GM18858 (cell line): ENCODE results near the gene ASF1B.

Source experiments
- ATAC-seq: cut with Tn5 transposase; IDR thresholded peaks from one replicate; pipeline ENCODE4 v1.9.1; 2021; ENCODE audit not compliant: unreplicated experiment

The ASF1B gene

GRCh38 chr19:14138576-14139265, 2.3 kb upstream of the ASF1B start:
- no peak for ATAC-seq

GRCh38 chr19:14135985-14136508, 342 bp downstream of the ASF1B start:
- ATAC-seq = no peak

- ATAC-seq = no peak
Measured at GRCh38 chr19:14135355-14135754, 1.0 kb downstream of the ASF1B start.

GRCh38 chr19:14127929-14128509, 8.4 kb downstream of the ASF1B start:
- ATAC-seq = no peak

- no peak for ATAC-seq
Measured at GRCh38 chr19:14127176-14127575, 9.2 kb downstream of the ASF1B start.

- no peak for ATAC-seq
Measured at GRCh38 chr19:14122924-14123323, 13.5 kb downstream of the ASF1B start.

GRCh38 chr19:14120497-14120780, 15.9 kb downstream of the ASF1B start:
- ATAC-seq = no peak

- ATAC-seq = no peak
Measured at GRCh38 chr19:14119644-14120496, 16.5 kb downstream of the ASF1B start.

- no peak for ATAC-seq
Measured at GRCh38 chr19:14119146-14119545, 17.2 kb downstream of the ASF1B start.

GRCh38 chr19:14118165-14119051, 18.0 kb downstream of the ASF1B start:
- ATAC-seq = peak; percentile 24

GRCh38 chr19:14117668-14118164, 18.7 kb downstream of the ASF1B start, which contains the start of gene PRKACA:
PRKACA (minus strand) TSS chr19:14117762; CDS start chr19:14117547, 215 bp downstream.
- ATAC-seq = peak; percentile 73

- no peak for ATAC-seq
Measured at GRCh38 chr19:14116918-14117578, 19.3 kb downstream of the ASF1B start.

GRCh38 chr19:14116525-14116917, 19.9 kb downstream of the ASF1B start:
- no peak for ATAC-seq

GRCh38 chr19:14115756-14116155, 20.6 kb downstream of the ASF1B start:
- no peak for ATAC-seq

GRCh38 chr19:14114854-14115253, 21.5 kb downstream of the ASF1B start:
- ATAC-seq = no peak

- ATAC-seq = no peak
Measured at GRCh38 chr19:14114439-14114838, 21.9 kb downstream of the ASF1B start.

GRCh38 chr19:14113762-14114414, 22.5 kb downstream of the ASF1B start:
- ATAC-seq = no peak

- ATAC-seq = no peak
Measured at GRCh38 chr19:14112809-14113385, 23.5 kb downstream of the ASF1B start.
